SK-N-SH treated with all-trans-retinoic acid at 6 μM for 48 hours (cell line): ENCODE measurements around the gene LAMA2.

Experiments used
- ATAC-seq: fragments of 200-7000 bp; cut with Tn5 transposase; 3 replicates; pipeline ENCODE4 v1.9.1; 2020; ENCODE audit warnings: mild to moderate bottlenecking, moderate library complexity
- ARNTL ChIP-seq: fragments of 450-650 bp; formaldehyde crosslinking; IDR thresholded peaks from 2 replicates; pipeline ENCODE4 v1.5.0; 2020; ENCODE audit warnings: low read depth, mild to moderate bottlenecking, moderate library complexity, borderline replicate concordance
- BACH2 ChIP-seq: fragments of 250-450 bp; sonication (Bioruptor Pico); IDR thresholded peaks from 2 replicates; pipeline ENCODE4 v1.9.0; 2021; ENCODE audit warnings: mild to moderate bottlenecking, borderline replicate concordance
- CSDC2 ChIP-seq: fragments of 250-450 bp; sonication (Bioruptor Pico); IDR thresholded peaks from 2 replicates; pipeline ENCODE4 v1.5.0; 2020; ENCODE audit warnings: mild to moderate bottlenecking, moderate library complexity
- CSRNP3 ChIP-seq: fragments of 250-450 bp; sonication (Bioruptor Pico); IDR thresholded peaks from 2 replicates; pipeline ENCODE4 v1.5.1; 2021; ENCODE audit warnings: mild to moderate bottlenecking, moderate library complexity
- GLIS3 ChIP-seq: fragments of 250-450 bp; sonication (Bioruptor Pico); IDR thresholded peaks from 2 replicates; pipeline ENCODE4 v1.5.0; 2020; ENCODE audit warnings: mild to moderate bottlenecking, moderate library complexity
- ISL1 ChIP-seq: fragments of 250-450 bp; sonication (Bioruptor Pico); IDR thresholded peaks from 2 replicates; pipeline ENCODE4 v2.1.2; 2022; ENCODE audit warnings: mild to moderate bottlenecking, moderate library complexity
- OSR1 ChIP-seq: fragments of 250-450 bp; sonication (Bioruptor Pico); IDR thresholded peaks from 2 replicates; pipeline ENCODE4 v1.8.0; 2022; ENCODE audit warnings: moderate library complexity, mild to moderate bottlenecking, inconsistent platforms
- PPARA ChIP-seq: fragments of 250-450 bp; sonication (Bioruptor Pico); IDR thresholded peaks from 2 replicates; pipeline ENCODE4 v1.5.0; 2020; ENCODE audit warnings: mild to moderate bottlenecking, borderline replicate concordance
- RARB ChIP-seq: fragments of 250-450 bp; sonication (Bioruptor Pico); IDR thresholded peaks from 2 replicates; pipeline ENCODE4 v1.8.0; 2021; ENCODE audit warnings: mild to moderate bottlenecking, moderate library complexity
- SNAI2 ChIP-seq: fragments of 250-450 bp; sonication (Bioruptor Pico); IDR thresholded peaks from 2 replicates; pipeline ENCODE4 v1.5.0; 2020; ENCODE audit warnings: mild to moderate bottlenecking, moderate library complexity
- TCF4 ChIP-seq: fragments of 250-450 bp; sonication (Bioruptor Pico); IDR thresholded peaks from 2 replicates; pipeline ENCODE4 v1.8.0; 2021; ENCODE audit warnings: mild to moderate bottlenecking, moderate library complexity, borderline replicate concordance
- TOX ChIP-seq: fragments of 250-450 bp; sonication (Bioruptor Pico); IDR thresholded peaks from 2 replicates; pipeline ENCODE4 v1.8.0; 2021; ENCODE audit warnings: mild to moderate bottlenecking, moderate library complexity, borderline replicate concordance
- TSHZ2 ChIP-seq: fragments of 250-450 bp; sonication (Bioruptor Pico); IDR thresholded peaks from 2 replicates; pipeline ENCODE4 v1.5.0; 2020; ENCODE audit warnings: mild to moderate bottlenecking, moderate library complexity
- ZC3H10 ChIP-seq: fragments of 250-450 bp; sonication (Bioruptor Pico); IDR thresholded peaks from 2 replicates; pipeline ENCODE4 v1.5.1; 2021; ENCODE audit warnings: mild to moderate bottlenecking, moderate library complexity
- ZFP3 ChIP-seq: fragments of 250-450 bp; sonication (Bioruptor Pico); IDR thresholded peaks from 2 replicates; pipeline ENCODE4 v1.5.0; 2020; ENCODE audit warnings: mild to moderate bottlenecking, moderate library complexity
- ZFP30 ChIP-seq: fragments of 450-650 bp; formaldehyde crosslinking; IDR thresholded peaks from 2 replicates; pipeline ENCODE4 v1.5.0; 2022; ENCODE audit warnings: mild to moderate bottlenecking, moderate library complexity
- ZNF70 ChIP-seq: fragments of 450-650 bp; formaldehyde crosslinking; IDR thresholded peaks from 2 replicates; pipeline ENCODE4 v1.5.0; 2020; ENCODE audit warnings: mild to moderate bottlenecking, moderate library complexity
- TF ChIP-seq, protein P1 (sequence below): fragments of 250-450 bp; sonication (Bioruptor Pico); IDR thresholded peaks from 2 replicates; pipeline ENCODE4 v1.5.1; 2020; ENCODE audit warnings: low read depth, mild to moderate bottlenecking, moderate library complexity
- TF ChIP-seq, protein P2 (sequence below): fragments of 250-450 bp; sonication (Bioruptor Pico); IDR thresholded peaks from 2 replicates; pipeline ENCODE4 v1.8.0; 2021; ENCODE audit warnings: low read depth, mild to moderate bottlenecking, moderate library complexity, borderline replicate concordance
- TF ChIP-seq, protein P3 (sequence below): fragments of 250-450 bp; sonication (Bioruptor Pico); IDR thresholded peaks from 2 replicates; pipeline ENCODE4 v1.8.0; 2020; ENCODE audit warnings: mild to moderate bottlenecking, moderate library complexity, borderline replicate concordance

LAMA2 gene

GRCh38 chr6:129309154-129309553 is 426.2 kb downstream of the LAMA2 start:
- TF ChIP-seq RARB (no peak), ISL1 (no peak), TOX (CRISPR knock-in tag) (no peak), GLIS3 (CRISPR knock-in tag) (no peak), PPARA (CRISPR knock-in tag) (no peak), TCF4 (no peak), OSR1 (CRISPR knock-in tag) (no peak), ZNF70 (CRISPR knock-in tag) (no peak), ARNTL (CRISPR knock-in tag) (no peak), SNAI2 (CRISPR knock-in tag) (no peak), ZC3H10 (no peak), ZFP30 (CRISPR knock-in tag) (no peak), TSHZ2 (CRISPR knock-in tag) (no peak), CSRNP3 (CRISPR knock-in tag) (no peak), CSDC2 (CRISPR knock-in tag) (no peak), ZFP3 (CRISPR knock-in tag) (no peak)
- TF ChIP-seq, protein P1, sequence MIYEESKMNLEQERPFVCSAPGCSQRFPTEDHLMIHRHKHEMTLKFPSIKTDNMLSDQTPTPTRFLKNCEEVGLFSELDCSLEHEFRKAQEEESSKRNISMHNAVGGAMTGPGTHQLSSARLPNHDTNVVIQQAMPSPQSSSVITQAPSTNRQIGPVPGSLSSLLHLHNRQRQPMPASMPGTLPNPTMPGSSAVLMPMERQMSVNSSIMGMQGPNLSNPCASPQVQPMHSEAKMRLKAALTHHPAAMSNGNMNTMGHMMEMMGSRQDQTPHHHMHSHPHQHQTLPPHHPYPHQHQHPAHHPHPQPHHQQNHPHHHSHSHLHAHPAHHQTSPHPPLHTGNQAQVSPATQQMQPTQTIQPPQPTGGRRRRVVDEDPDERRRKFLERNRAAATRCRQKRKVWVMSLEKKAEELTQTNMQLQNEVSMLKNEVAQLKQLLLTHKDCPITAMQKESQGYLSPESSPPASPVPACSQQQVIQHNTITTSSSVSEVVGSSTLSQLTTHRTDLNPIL (CRISPR knock-in tag) = no peak
- TF ChIP-seq, protein P2, sequence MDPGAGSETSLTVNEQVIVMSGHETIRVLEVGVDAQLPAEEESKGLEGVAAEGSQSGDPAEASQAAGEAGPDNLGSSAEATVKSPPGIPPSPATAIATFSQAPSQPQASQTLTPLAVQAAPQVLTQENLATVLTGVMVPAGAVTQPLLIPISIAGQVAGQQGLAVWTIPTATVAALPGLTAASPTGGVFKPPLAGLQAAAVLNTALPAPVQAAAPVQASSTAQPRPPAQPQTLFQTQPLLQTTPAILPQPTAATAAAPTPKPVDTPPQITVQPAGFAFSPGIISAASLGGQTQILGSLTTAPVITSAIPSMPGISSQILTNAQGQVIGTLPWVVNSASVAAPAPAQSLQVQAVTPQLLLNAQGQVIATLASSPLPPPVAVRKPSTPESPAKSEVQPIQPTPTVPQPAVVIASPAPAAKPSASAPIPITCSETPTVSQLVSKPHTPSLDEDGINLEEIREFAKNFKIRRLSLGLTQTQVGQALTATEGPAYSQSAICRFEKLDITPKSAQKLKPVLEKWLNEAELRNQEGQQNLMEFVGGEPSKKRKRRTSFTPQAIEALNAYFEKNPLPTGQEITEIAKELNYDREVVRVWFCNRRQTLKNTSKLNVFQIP (CRISPR knock-in tag) = no peak
- TF ChIP-seq, protein P3, sequence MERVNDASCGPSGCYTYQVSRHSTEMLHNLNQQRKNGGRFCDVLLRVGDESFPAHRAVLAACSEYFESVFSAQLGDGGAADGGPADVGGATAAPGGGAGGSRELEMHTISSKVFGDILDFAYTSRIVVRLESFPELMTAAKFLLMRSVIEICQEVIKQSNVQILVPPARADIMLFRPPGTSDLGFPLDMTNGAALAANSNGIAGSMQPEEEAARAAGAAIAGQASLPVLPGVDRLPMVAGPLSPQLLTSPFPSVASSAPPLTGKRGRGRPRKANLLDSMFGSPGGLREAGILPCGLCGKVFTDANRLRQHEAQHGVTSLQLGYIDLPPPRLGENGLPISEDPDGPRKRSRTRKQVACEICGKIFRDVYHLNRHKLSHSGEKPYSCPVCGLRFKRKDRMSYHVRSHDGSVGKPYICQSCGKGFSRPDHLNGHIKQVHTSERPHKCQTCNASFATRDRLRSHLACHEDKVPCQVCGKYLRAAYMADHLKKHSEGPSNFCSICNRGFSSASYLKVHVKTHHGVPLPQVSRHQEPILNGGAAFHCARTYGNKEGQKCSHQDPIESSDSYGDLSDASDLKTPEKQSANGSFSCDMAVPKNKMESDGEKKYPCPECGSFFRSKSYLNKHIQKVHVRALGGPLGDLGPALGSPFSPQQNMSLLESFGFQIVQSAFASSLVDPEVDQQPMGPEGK (CRISPR knock-in tag) = no peak
- ATAC-seq = no peak

GRCh38 chr6:129312880-129313279 is 429.9 kb downstream of the LAMA2 start:
- TF ChIP-seq TOX (CRISPR knock-in tag) = no peak
- TF ChIP-seq CSRNP3 (CRISPR knock-in tag) = no peak
- TF ChIP-seq, protein P1 (CRISPR knock-in tag) = no peak
- no peak for TF ChIP-seq BACH2 (CRISPR knock-in tag)
- no peak for TF ChIP-seq PPARA (CRISPR knock-in tag)
- ATAC-seq = peak; percentile 86
